Pancreas (tissue), 10 donors: ENCODE measurements around the gene CDA. TPM values are rescaled to one million over a fixed set of nuclear protein-coding genes. Genes with fewer than 3 reads are reported as not detected.

Experiments used
- ATAC-seq, 4 donors: fragments of 200-7000 bp; cut with Tn5 transposase; one replicate each; pipeline versions ENCODE4 v1.8.0 to v1.9.1; 2020; ENCODE audit warnings: mild to moderate bottlenecking in 4 of 4, moderate library complexity in 4 of 4
- DNase-seq, 6 donors: peaks; one replicate each; pipeline ENCODE4 v3.0.0-alpha.2; 2020
- FAIRE-seq: peaks from 2 replicates; lab custom pipeline; 2012; peaks lifted over from hg19 to GRCh38; lab: Jason Lieb, UNC
- H3K27ac ChIP-seq, 4 donors: fragments of 200-600 bp; sonication (generic); 1 replicate in 3 of 4; 2 replicates in 1 of 4; pipeline versions ENCODE4 v1.5.0 to v1.8.0; 2020
- H3K27me3 ChIP-seq, 4 donors: fragments of 200-600 bp; one replicate each; pipeline ENCODE4 v1.8.0; 2021
- H3K36me3 ChIP-seq, 3 donors: fragments of 200-600 bp; sonication (generic) in 1 of 3; one replicate each; pipeline versions ENCODE4 v1.5.0 to v1.8.0; 2020 to 2021
- H3K4me1 ChIP-seq, 3 donors: fragments of 200-600 bp; one replicate each; pipeline ENCODE4 v1.8.0; 2021
- H3K4me3 ChIP-seq, 4 donors: fragments of 200-600 bp; sonication (generic) in 2 of 4; one replicate each; pipeline versions ENCODE4 v1.5.0 to v1.8.0; 2020 to 2021
- H3K9me3 ChIP-seq, 4 donors: fragments of 200-600 bp; one replicate each; pipeline ENCODE4 v1.8.0; 2021
- CTCF ChIP-seq, 4 donors: fragments of 200-600 bp; sonication (generic) in 3 of 4; IDR thresholded peaks; one replicate each; pipeline versions ENCODE4 v1.5.0 to v1.8.0; 2021; ENCODE audit warnings: antibody characterized with exemption in 4 of 4
- WGBS, 2 donors: extraction: QIAGEN DNeasy Blood & Tissue Kit; methylation state at CpG; one replicate each; pipeline ENCODE4 v1.1.7; 2013; 5-methylcytosine and 5-hydroxymethylcytosine counted together
- intact Hi-C, 3 donors: fragments of 100-400 bp; cut with DNase I; formaldehyde crosslinking; loops; one replicate each; pipeline versions ENCODE4 v1.11.1 to v1.14.2; 2022
- polyA plus RNA-seq, 2 donors: library from polyadenylated mRNA; stranded (reverse); fragments of 200-250 nt; gene quantifications; one replicate each; pipeline ENCODE4 v1.2.3, GENCODE V29; 2013
- total RNA-seq, 6 donors: library from RNA; stranded (reverse); fragmentation: NEBNext Ultra II Directional in 4 of 6; extraction: Animal tissue kit (Norgen Biotek cat#: 25700) in 4 of 6; gene quantifications; one replicate each; pipeline versions ENCODE4 v1.2.1 to v1.2.4, GENCODE V29; 2021 to 2023
- donor health status: healthy with polysubstance abuse.
- donor health status: DM: no; HTN: no; CAD: no; lungs with moderate emphysema.
- donor health status: DM: no; HTN: no; CAD: no.
- donor health status: control.
- donor health status: control.
- donor health status: Bipolar disorder and iron deficiency.
- donor health status: DM: yes; HTN: yes; CAD: no.
- donor health status: DM: no; HTN: no; CAD: no.
- donor health status: DM: no; HTN: no; CAD: no.
- donor health status: DM: yes; HTN: yes; CAD: no.

The CDA gene
- total RNA-seq (1 to 10 TPM in 1 of 6 donors, under 1 TPM in 4, not detected in 1; 0.16 to 1.0 (median 0.41) TPM), polyA plus RNA-seq (1 to 10 TPM in 1 of 2 donors, under 1 TPM in 1; 0.92 to 1.2 TPM)

DNA sequence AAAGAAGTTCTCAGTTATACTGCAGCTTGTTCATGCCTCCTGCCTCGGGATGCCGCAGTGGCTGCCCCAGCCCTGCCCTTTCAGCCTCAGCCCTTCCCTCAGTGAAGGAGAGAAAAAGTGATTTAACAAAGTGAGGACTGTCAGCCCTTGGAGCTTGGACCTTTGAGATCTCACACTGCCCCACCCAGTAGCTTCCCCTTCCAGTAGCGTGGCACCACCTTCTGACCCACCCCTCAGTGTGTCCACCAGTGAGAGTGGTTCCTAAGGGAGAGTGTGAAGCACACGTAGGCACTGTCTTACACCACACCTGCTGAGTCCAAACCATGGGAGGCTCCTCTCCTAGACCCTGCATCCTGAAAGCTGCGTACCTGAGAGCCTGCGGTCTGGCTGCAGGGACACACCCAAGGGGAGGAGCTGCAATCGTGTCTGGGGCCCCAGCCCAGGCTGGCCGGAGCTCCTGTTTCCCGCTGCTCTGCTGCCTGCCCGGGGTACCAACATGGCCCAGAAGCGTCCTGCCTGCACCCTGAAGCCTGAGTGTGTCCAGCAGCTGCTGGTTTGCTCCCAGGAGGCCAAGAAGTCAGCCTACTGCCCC is at the start of gene CDA:
Gene CDA, plus strand, starts transcription at position 464 of the 592 bp plus-strand sequence. Its CDS starts 33 bp downstream, at position 497.
- H3K36me3 ChIP-seq: no peaks in the 10 kb centered on the region
- intact Hi-C loops: no loop called here
- peak in 3 of 4 donors; percentile 28 to 43 (median 41) for ATAC-seq
- peaks cover 0 to 10% (median 0%) of the 10 kb centered on the region in 4 donors for H3K27me3 ChIP-seq
- no peaks in the 10 kb centered on the region for H3K9me3 ChIP-seq
- TF ChIP-seq CTCF (IDR thresholded peaks at IDR 0.05): no peak
- 20 to 30% methylated on average over 11 of the region's 11 CpGs for WGBS, 2 donors
- no peak within 1 kb of the TSS for H3K27ac ChIP-seq
- no peak within 1 kb of the TSS for H3K4me3 ChIP-seq
- no peaks in the 10 kb centered on the region for H3K4me1 ChIP-seq
- no peak for DNase-seq
- FAIRE-seq: no peak

GRCh38 chr1:20540281-20540680 is 48.6 kb upstream of the CDA start:
- Histone ChIP-seq H3K27me3 (no peaks in the 10 kb centered on the region), H3K27ac (no peak overlapping the region), H3K4me3 (no peak overlapping the region), H3K4me1 (no peaks in the 10 kb centered on the region), H3K9me3 (no peaks in the 10 kb centered on the region), H3K36me3 (no peaks in the 10 kb centered on the region)
- intact Hi-C loops: no loop called here
- TF ChIP-seq CTCF (IDR thresholded peaks at IDR 0.05): no peak
- WGBS, 2 donors: 79 to 100% methylated on average over 1 of the region's 1 CpG
- FAIRE-seq (no peak), DNase-seq (peak in 1 of 6 donors; percentile 0), ATAC-seq (no peak)

DNA sequence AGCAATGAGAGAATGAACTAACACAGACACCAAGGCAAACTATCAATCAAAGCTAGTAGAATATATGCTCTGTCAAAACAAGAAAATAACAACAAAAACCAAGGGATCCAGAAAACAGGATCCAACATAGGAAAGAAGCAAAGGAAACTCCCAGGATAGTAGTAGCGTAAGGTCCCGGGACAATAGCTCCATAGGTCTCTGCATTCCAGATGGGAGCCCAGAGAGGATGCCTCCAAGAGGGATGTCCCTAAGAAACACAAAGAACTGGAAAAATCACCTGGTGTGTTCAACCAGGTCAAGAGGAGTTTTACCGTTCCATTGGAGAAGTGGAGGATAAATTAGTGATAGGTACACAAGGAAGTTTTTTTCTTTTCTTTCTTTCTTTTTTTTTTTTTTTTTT is 42.3 kb upstream of the CDA start:
- no peak for ATAC-seq
- no peak for FAIRE-seq
- no peaks in the 10 kb centered on the region for H3K36me3 ChIP-seq

DNA sequence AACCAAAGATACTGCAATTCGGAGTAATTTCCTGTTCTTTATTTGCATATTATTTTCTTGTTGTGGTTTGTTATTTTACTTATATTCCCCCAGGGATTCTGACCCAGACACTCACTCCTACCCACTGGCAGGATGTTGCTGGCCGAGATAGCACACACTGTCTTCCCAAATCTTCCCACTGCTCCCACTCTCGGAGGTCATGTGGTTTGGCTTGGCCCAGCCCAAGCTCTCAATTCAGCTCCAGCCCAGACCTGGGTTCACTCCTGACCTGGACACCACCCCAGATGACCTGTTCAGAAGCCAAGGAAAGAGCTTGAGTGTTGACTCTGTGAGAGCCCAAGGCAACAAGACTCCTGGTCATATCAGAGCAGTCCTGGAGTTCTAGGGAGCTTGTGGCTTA is 37.7 kb upstream of the CDA start:
- Histone ChIP-seq H3K9me3 (no peaks in the 10 kb centered on the region), H3K4me3 (no peak overlapping the region), H3K4me1 (no peaks in the 10 kb centered on the region), H3K27ac (no peak overlapping the region), H3K36me3 (no peaks in the 10 kb centered on the region), H3K27me3 (peaks cover 0 to 6% (median 1%) of the 10 kb centered on the region in 4 donors)
- TF ChIP-seq CTCF (IDR thresholded peaks at IDR 0.05): no peak
- no peak for DNase-seq
- peak in 1 of 4 donors; percentile 25 for ATAC-seq
- WGBS, 2 donors: 38 to 57% methylated on average over 3 of the region's 3 CpGs
- FAIRE-seq: no peak
- intact Hi-C loops: no loop called here

More for the DNA sequence above, 42.3 kb upstream of the CDA start:
- no peaks in the 10 kb centered on the region for H3K4me1 ChIP-seq
- DNase-seq: no peak
- intact Hi-C loops: no loop called here
- no peak overlapping the region for H3K27ac ChIP-seq
- WGBS, 2 donors: 79% methylated on average over 3 of the region's 3 CpGs
- H3K27me3 ChIP-seq: no peaks in the 10 kb centered on the region
- no peak for TF ChIP-seq CTCF (IDR thresholded peaks at IDR 0.05)
- no peak overlapping the region for H3K4me3 ChIP-seq
- H3K9me3 ChIP-seq: no peaks in the 10 kb centered on the region
